HG02642 (cell line): ENCODE results near the gene CLIP4.

ENCODE experiments used
- ATAC-seq: cut with Tn5 transposase; IDR thresholded peaks from one replicate; pipeline ENCODE4 v1.9.1; 2021; ENCODE audit warnings: mild to moderate bottlenecking; ENCODE audit not compliant: unreplicated experiment, poor library complexity

Gene CLIP4

DNA sequence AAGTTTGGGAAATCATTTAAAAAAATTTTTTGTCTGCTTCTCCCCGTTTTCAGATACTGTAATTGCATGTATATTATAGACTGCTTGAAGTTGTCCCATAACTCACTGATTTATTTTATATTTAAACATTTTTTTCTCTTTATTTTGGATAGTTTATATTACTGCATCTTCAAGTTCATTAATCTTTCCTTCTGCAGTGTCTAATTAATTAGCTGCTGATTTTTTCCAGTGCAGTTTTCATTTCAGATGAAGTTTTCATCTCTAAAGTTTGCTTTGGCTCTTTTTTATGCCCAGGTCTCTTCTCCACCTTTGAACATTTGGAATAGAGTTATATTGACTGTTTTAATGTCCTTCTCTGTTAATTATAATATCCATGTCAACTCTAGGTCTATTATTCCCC is 9.3 kb downstream of the CLIP4 start:
- no peak for ATAC-seq

DNA sequence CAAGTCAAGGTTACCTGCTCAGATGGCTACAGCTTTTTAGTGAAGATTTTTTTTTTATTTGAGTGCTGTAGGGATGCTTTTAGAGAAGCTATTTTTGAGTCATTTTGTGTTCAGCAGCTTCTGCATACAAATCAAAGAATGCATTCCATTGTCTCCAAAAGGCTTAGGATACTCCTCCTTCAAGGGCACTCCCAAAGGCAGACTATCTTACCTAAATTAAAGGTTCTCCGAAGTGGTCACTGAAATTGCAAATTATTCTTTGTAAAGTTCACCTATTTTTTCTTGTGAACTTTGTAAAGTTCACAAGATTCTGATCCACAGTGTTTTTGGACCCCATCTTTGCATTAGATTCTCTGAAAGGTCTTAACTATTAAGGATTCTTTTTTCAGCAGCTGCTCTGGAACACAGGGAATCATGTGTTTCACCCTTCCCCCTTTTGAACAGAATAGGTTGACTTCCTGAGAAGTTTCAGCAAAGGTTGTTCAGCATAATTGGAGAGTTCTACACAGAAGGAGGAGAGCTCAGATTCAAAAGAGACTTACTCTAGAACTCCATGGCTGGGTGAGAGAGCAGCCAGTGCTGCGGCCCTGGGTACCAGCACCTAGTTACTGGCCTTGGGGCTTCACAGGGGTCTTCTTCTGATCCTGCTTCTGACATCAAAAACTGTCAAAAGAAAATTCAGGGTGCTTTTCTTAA is 14.5 kb downstream of the CLIP4 start:
- no peak for ATAC-seq

- peak; percentile 54 for ATAC-seq
These were observed 15.1 kb downstream of the CLIP4 start for GRCh38 chr2:29130295-29130694.

- no peak for ATAC-seq
These were observed 19.7 kb downstream of the CLIP4 start for GRCh38 chr2:29134933-29135332.

GRCh38 chr2:29139152-29139551 is 23.9 kb downstream of the CLIP4 start:
- ATAC-seq = no peak

- ATAC-seq = no peak
These were observed 24.5 kb downstream of the CLIP4 start for GRCh38 chr2:29139731-29140130.

DNA sequence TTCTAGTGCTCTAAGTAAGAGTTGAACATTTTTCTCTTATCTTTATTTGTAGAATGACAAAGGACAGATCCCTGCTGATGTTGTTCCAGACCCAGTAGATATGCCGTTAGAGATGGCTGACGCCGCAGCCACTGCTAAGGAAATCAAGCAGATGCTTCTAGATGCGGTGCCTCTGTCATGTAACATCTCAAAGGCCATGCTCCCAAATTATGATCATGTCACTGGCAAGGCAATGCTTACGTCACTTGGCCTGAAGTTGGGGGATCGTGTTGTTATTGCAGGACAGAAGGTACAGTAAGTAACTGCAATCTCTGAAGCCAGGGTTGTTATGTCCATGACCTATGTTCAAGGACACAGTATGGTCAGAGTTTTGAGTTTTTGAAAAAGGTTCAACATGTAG is 28.4 kb downstream of the CLIP4 start:
- ATAC-seq = no peak

GRCh38 chr2:29146197-29146596 is 31.0 kb downstream of the CLIP4 start:
- no peak for ATAC-seq

- ATAC-seq = no peak
These were observed 32.7 kb downstream of the CLIP4 start for GRCh38 chr2:29147963-29148362.

GRCh38 chr2:29154610-29155009 is 39.4 kb downstream of the CLIP4 start:
- ATAC-seq = no peak

DNA sequence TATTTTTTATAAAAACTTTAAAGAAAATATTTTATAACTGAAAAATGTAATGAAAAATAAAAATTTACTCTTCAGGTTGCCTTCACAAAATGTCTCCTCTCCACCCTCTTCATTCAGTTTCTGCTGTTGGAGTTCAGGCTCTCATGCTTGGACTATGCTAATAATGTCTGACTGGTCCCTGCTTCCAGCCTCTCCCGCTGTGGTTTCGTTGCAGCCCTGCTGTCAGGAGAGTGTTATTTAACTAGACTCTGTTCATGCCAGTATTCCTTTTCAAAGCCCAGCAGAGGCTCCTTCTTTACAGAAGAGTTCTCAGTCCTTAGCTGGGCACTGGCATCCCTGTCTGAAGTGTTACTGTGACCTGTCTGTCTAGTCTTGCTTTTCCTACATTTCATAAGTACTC is 40.4 kb downstream of the CLIP4 start:
- ATAC-seq = no peak

DNA sequence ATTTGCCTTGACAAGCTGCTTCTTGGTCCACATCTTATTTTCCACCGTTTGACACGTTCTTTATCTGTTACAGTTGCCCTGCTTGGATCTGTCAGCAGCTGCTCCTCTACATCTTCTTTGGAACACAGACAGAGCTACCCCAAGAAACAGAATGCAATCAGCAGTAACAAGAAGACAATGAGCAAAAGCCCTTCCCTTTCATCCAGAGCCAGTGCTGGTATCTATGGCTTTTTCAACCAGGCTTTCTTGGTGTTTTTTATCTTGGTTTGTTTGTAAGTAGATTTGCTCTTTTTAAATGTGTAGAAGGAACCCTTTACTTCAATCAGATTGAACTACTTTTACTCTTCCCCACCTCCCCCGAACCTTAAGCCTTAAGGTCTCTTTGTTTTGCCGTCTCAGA is 41.9 kb downstream of the CLIP4 start:
- no peak for ATAC-seq

GRCh38 chr2:29159125-29159524 is 43.9 kb downstream of the CLIP4 start:
- no peak for ATAC-seq

GRCh38 chr2:29160184-29160583 is 45.0 kb downstream of the CLIP4 start:
- ATAC-seq = no peak

DNA sequence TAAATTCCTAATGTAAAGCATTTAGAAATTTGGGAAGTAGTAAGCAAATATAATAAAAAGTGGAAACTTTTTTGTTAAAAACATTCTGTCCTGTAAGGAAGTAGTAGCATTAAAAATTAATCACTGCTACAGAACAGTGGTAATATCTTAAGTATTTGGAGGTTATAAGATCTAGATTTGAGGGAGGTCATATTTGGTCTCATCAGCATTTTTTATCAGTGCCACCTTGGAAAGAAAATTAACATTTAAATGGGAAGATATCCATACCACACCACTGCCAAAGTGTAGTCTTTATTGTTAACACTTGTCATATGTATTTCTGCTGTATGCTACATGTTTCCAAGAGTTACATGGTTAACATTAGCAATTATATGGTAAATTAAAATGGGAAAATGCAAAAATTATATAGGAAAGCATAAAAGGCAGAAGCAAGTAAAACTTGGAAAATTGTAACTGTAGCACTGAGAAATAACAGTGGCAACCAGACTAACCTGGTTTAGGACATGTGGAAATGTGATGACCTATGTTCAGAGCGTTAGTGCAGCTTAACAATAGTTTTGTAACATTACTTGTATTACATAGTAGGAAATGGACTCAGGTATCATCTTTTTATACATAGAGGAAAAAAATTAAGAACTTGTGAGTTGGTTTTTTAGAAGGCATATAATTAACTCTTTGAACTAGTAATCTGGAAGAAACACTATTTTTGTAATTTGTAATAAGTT is 47.2 kb downstream of the CLIP4 start:
- ATAC-seq = no peak

DNA sequence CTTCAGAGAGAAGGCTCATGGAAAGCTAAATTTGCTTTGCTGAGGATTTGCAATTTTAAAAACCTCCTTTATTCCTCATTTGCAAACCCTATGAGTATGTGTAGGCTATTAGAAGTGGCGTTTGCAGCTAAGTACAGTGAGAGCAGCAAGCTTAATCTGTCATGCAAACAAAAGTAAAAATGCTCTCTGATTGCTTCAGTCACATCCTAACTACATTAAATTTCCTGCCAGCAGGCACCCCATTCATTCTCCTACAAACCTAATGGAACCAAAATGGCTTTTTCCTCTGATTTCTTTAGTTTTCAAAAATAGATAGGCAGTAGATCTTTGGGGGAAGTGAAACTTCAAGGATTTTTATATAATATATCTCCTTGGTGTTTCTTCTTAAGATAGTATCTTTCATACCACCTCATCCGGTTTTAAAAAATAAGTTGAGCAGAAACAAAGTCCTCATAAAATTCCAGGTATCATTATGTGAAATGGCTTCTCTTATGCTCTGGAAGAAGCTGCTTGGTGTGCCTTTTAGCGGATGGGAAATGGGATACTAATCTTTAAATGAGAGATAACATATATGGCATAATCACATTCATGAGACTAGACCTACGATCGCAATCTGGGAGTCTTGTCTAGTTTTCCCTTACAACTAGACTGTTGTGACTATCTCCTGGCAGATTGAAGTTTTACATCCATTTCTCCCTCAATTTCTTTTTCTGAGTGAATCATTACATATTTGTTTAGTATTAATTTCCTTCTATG is 49.1 kb downstream of the CLIP4 start:
- ATAC-seq = no peak

GRCh38 chr2:29165362-29166241 is 50.4 kb downstream of the CLIP4 start:
- no peak for ATAC-seq

DNA sequence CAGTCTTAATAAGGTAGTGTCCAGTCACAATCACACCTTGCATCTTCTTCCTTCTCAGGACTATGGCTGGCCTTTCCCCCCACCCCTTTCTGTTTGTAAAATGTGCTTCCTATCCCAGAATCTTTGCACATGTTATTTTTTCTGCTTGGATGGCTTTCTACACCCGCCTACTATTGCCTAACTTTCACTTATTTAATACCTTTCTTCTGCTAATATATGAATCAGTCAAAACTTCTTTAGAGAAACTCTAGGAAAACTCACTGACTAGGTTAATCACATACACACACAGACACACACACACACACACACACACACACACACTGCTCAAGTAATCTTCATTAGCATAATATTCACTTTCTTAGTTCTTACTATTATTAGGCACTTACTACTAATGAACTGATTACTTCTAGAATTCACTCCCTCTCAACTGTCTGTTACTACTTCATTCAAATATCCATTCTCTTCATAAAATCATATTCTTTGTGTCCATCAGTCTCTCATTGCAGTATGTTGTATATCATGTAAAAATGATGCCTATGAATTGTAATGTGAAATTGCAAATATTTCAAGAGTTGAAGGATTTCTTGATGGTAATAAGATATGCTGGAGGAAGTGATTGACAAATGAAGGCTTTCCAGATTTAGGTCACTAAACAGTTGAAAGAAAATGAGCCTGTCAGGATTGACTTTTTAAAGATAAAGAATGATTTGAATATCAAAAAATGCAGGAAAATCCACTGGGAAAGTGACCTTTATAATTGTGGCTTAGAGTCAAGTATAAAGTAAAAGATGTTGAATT is 51.2 kb downstream of the CLIP4 start:
- ATAC-seq = no peak

DNA sequence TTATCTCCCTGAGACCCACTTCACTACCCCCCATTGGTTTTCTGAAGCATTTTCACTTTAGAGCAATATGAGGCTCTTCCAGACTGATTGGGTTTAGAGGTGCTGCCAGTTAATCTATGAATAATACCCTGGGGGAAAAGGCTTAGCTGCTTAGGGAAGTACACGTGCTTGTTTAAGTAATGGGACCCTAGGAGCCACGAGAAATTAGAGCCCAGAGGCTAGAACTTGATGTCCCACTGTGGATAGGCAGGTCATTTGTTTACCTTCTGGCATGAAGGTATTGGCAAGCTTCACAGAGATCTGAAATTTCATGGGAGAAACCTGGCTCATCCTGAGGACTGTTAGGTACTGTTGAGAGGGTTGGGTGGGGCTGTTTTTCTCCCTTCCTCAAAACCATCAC is 59.7 kb downstream of the CLIP4 start:
- ATAC-seq = no peak

DNA sequence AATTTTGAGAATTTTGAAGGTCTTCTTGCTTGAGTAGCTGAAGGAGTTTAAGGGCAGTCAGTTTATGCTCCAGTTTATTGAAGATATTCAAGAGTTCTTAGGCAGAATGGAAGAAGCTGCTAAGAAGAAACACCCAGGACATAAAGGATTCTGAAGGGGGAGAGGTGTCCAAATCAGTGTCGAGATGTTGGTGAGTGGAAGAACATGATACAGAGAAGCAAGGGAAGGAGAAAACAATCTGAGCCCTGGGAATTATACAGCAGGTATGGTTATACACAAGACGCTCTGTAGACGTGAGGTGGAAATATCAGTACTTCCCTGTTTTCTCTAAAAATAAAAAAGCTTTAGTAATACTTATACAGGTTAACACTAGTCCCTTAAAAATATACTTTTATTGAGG is 60.1 kb downstream of the CLIP4 start:
- ATAC-seq = no peak
